HEK293T (cell line): ENCODE results near the gene KIRREL1.

Experiments used
- ARNT ChIP-seq: fragments of 450-650 bp; IDR thresholded peaks from 2 replicates; pipeline ENCODE4 v1.6.1; 2017; ENCODE audit warnings: mild to moderate bottlenecking
- BHLHE40 ChIP-seq: fragments of 450-650 bp; IDR thresholded peaks from 2 replicates; pipeline ENCODE4 v1.6.1; 2016; ENCODE audit warnings: mild to moderate bottlenecking, moderate library complexity, borderline replicate concordance
- CTBP1 ChIP-seq: fragments of 450-650 bp; IDR thresholded peaks from 2 replicates; pipeline ENCODE4 v1.6.1; 2016; ENCODE audit warnings: borderline replicate concordance
- ELF4 ChIP-seq: fragments of 450-650 bp; IDR thresholded peaks from 2 replicates; pipeline ENCODE4 v1.6.1; 2017; ENCODE audit warnings: antibody characterized with exemption
- FOXA1 ChIP-seq: fragments of 450-650 bp; IDR thresholded peaks from 2 replicates; pipeline ENCODE4 v1.6.1; 2016; ENCODE audit warnings: mild to moderate bottlenecking
- L3MBTL2 ChIP-seq: fragments of 450-650 bp; conservative IDR thresholded peaks from 2 replicates; pipeline ENCODE4 v1.6.1; 2016; ENCODE audit warnings: mild to moderate bottlenecking
- NFRKB ChIP-seq: fragments of 450-650 bp; IDR thresholded peaks from 2 replicates; pipeline ENCODE4 v1.6.1; 2016; ENCODE audit warnings: mild to moderate bottlenecking, moderate library complexity
- SP1 ChIP-seq: fragments of 450-650 bp; IDR thresholded peaks from 2 replicates; pipeline ENCODE4 v1.6.1; 2017
- TARDBP ChIP-seq: fragments of 450-650 bp; IDR thresholded peaks from 2 replicates; pipeline ENCODE4 v1.6.1; 2016
- ZNF384 ChIP-seq: fragments of 450-650 bp; IDR thresholded peaks from 2 replicates; pipeline ENCODE4 v1.6.1; 2016

DNA sequence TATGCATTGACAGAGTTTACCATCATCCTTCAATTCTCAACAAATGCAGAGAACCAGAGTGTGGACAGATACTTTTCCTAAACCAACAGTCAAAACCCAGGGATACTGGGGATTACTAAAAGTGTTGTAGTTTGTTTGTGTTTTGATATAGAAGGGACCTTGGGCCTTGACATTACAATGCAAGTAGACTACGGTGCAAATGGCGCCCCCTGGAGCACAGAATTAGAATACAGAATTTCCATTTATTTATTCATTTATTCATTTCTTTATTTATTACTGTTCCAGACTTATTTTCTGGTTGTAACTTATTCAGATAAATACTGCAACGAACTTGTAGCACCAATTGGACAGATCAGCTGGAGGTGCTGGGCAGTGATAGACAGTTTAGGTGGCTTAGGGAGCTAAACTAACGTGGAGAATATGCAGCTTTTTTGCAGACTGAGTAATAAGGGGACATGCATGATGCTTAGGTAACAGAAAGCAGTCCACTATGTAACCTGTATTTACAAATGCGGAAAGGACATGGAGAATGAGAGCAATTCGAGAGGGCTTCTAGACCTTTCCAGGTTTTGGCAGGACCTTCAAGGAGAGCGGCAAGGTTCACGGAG, 42.6 kb downstream of the KIRREL1 start:
- TF ChIP-seq ELF4: no peak
- TF ChIP-seq CTBP1: no peak
- TF ChIP-seq SP1: no peak
- TF ChIP-seq FOXA1: no peak
- TF ChIP-seq BHLHE40: no peak
- no peak for TF ChIP-seq TARDBP
- no peak for TF ChIP-seq L3MBTL2
- TF ChIP-seq ARNT: no peak
- no peak for TF ChIP-seq NFRKB
- TF ChIP-seq ZNF384: no peak
